H1 (cell line): ENCODE measurements around the gene ASPHD2. TPM values are rescaled to one million over a fixed set of nuclear protein-coding genes. Genes with fewer than 3 reads are reported as not detected.

Experiments used
- CTCF ChIA-PET: fragments of 300-600 bp; sonication (Branson Sonifier 250); formaldehyde crosslinking; loops from one replicate; lab custom pipeline; 2021; ENCODE audit not compliant: partially characterized antibody; lab: Charles Lee
- POLR2A ChIA-PET: fragments of 300-600 bp; sonication (Branson Sonifier 250); formaldehyde crosslinking; loops from one replicate; lab custom pipeline; 2021; ENCODE audit warnings: inconsistent platforms; ENCODE audit not compliant: partially characterized antibody; lab: Charles Lee
- DNase-seq, 2 experiments: peaks; one replicate each; pipeline versions ENCODE4 v3.0.0 to v3.0.0-alpha.2; 2010 to 2022; ENCODE audit warnings: low spot score in 2 of 2, low read depth in 1 of 2, mixed read lengths in 1 of 2
- FAIRE-seq: peaks from 2 replicates; lab custom pipeline; 2011; peaks lifted over from hg19 to GRCh38; lab: Jason Lieb, UNC
- H2AFZ ChIP-seq: 2 replicates; pipeline ENCODE4 v1.8.1; 2012; ENCODE audit warnings: low read length, inconsistent platforms
- H2AK5ac ChIP-seq: 2 replicates; pipeline ENCODE4 v1.6.1; 2013; ENCODE audit warnings: low read depth, low read length
- H2BK120ac ChIP-seq: replicated peaks from 2 replicates; pipeline ENCODE3; 2013; ENCODE audit warnings: low read depth, low read length, inconsistent platforms
- H2BK12ac ChIP-seq: 2 replicates; pipeline ENCODE4 v1.6.1; 2013; ENCODE audit warnings: low read depth, low read length
- H2BK15ac ChIP-seq: 2 replicates; pipeline ENCODE4 v1.6.1; 2013; ENCODE audit warnings: low read length
- H2BK20ac ChIP-seq: 2 replicates; pipeline ENCODE4 v1.6.1; 2013; ENCODE audit warnings: low read length
- H2BK5ac ChIP-seq: 2 replicates; pipeline ENCODE4 v1.6.1; 2013; ENCODE audit warnings: low read depth, low read length
- H3K14ac ChIP-seq: 2 replicates; pipeline ENCODE4 v1.6.1; 2013; ENCODE audit warnings: inconsistent platforms; ENCODE audit not compliant: insufficient read length
- H3K18ac ChIP-seq: 2 replicates; pipeline ENCODE4 v1.6.1; 2013; ENCODE audit warnings: low read length; ENCODE audit errors: extremely low read depth
- H3K23ac ChIP-seq: 2 replicates; pipeline ENCODE4 v1.6.1; 2013; ENCODE audit warnings: inconsistent platforms; ENCODE audit not compliant: insufficient read length
- H3K23me2 ChIP-seq: 2 replicates; pipeline ENCODE4 v1.6.1; 2013; ENCODE audit warnings: low read depth, low read length
- H3K27ac ChIP-seq: 2 replicates; pipeline ENCODE4 v1.6.1; 2011; ENCODE audit warnings: low read depth, low read length, inconsistent platforms
- H3K27me3 ChIP-seq, 4 experiments: replicated peaks in 1 of 4; 1 replicate in 1 of 4; 2 replicates in 3 of 4; pipeline versions ENCODE4 v1.6.1 to v1.8.1; 2011 to 2013; ENCODE audit warnings: low read length in 3 of 4, mild to moderate bottlenecking in 3 of 4, inconsistent platforms in 2 of 4, mixed read lengths in 2 of 4, moderate library complexity in 1 of 4; ENCODE audit not compliant: control insufficient read depth in 3 of 4, insufficient read depth in 3 of 4; ENCODE audit errors: extremely low read depth in 1 of 4
- H3K36me3 ChIP-seq, 4 experiments: 2 replicates each; pipeline versions ENCODE4 v1.6.1 to v1.8.1; 2011 to 2013; ENCODE audit warnings: mild to moderate bottlenecking in 4 of 4, low read length in 3 of 4, moderate library complexity in 2 of 4, control low read depth in 1 of 4, inconsistent platforms in 1 of 4; ENCODE audit not compliant: insufficient read depth in 4 of 4, control insufficient read depth in 2 of 4
- H3K4ac ChIP-seq: replicated peaks from 2 replicates; pipeline ENCODE3; 2013; ENCODE audit warnings: low read length, low read depth, mixed read lengths, inconsistent platforms; ENCODE audit not compliant: insufficient read length
- H3K4me1 ChIP-seq, 4 experiments: replicated peaks in 1 of 4; 1 replicate in 1 of 4; 2 replicates in 3 of 4; pipeline versions ENCODE4 v1.6.1 to v1.8.1; 2011 to 2013; ENCODE audit warnings: low read length in 3 of 4, inconsistent platforms in 2 of 4, mixed read lengths in 1 of 4; ENCODE audit not compliant: insufficient read depth in 4 of 4, control insufficient read depth in 3 of 4
- H3K4me2 ChIP-seq, 2 experiments: 2 replicates each; pipeline versions ENCODE4 v1.6.1 to v1.8.1; 2011 to 2013; ENCODE audit warnings: low read depth in 2 of 2, low read length in 2 of 2, control low read depth in 1 of 2, inconsistent platforms in 1 of 2, mild to moderate bottlenecking in 1 of 2; ENCODE audit not compliant: insufficient read depth in 1 of 2
- H3K4me3 ChIP-seq, 4 experiments: fragments of 200-600, 300-600 bp in 1 of 4; sonication (generic), shearing (Covaris generic), sonication (Bioruptor Twin) in 1 of 4; 2 replicates each; pipeline versions ENCODE4 v1.5.1 to v1.8.1; 2011 to 2016; ENCODE audit warnings: low read length in 4 of 4, low read depth in 3 of 4, control low read depth in 2 of 4, inconsistent platforms in 2 of 4, mild to moderate bottlenecking in 2 of 4, mixed read lengths in 1 of 4, moderate library complexity in 1 of 4; ENCODE audit not compliant: insufficient read depth in 2 of 4; ENCODE audit errors: extremely low read depth in 1 of 4
- H3K56ac ChIP-seq: replicated peaks from 2 replicates; pipeline ENCODE3; 2013; ENCODE audit warnings: low read depth, mild to moderate bottlenecking, mixed read lengths, low read length, inconsistent platforms; ENCODE audit not compliant: insufficient read length
- H3K79me1 ChIP-seq: 2 replicates; pipeline ENCODE4 v1.6.1; 2013; ENCODE audit warnings: low read depth, low read length, control low read depth
- H3K79me2 ChIP-seq, 2 experiments: 2 replicates each; pipeline versions ENCODE4 v1.6.1 to v1.8.1; 2012 to 2013; ENCODE audit warnings: low read length in 2 of 2, mild to moderate bottlenecking in 2 of 2, inconsistent platforms in 1 of 2; ENCODE audit not compliant: insufficient read depth in 2 of 2, control insufficient read depth in 1 of 2
- H3K9ac ChIP-seq, 4 experiments: replicated peaks in 1 of 4; 1 replicate in 1 of 4; 2 replicates in 3 of 4; pipeline versions ENCODE4 v1.6.1 to v1.8.1; 2011 to 2013; ENCODE audit warnings: low read depth in 3 of 4, low read length in 3 of 4, control low read depth in 2 of 4, mild to moderate bottlenecking in 2 of 4, moderate library complexity in 2 of 4, inconsistent platforms in 1 of 4; ENCODE audit errors: extremely low read depth in 1 of 4
- H3K9me3 ChIP-seq, 2 experiments: 2 replicates each; pipeline versions ENCODE4 v1.6.1 to v1.8.1; 2012 to 2013; ENCODE audit warnings: mild to moderate bottlenecking in 2 of 2, moderate library complexity in 2 of 2, control low read depth in 1 of 2, inconsistent platforms in 1 of 2, low read depth in 1 of 2, low read length in 1 of 2, mixed read lengths in 1 of 2; ENCODE audit not compliant: insufficient read depth in 2 of 2
- H4K20me1 ChIP-seq, 2 experiments: replicated peaks in 1 of 2; 2 replicates each; pipeline versions ENCODE3 to v1.8.1; 2011 to 2013; ENCODE audit warnings: inconsistent platforms in 2 of 2, low read length in 2 of 2, mild to moderate bottlenecking in 1 of 2; ENCODE audit not compliant: insufficient read depth in 2 of 2, control insufficient read depth in 1 of 2
- H4K5ac ChIP-seq: 2 replicates; pipeline ENCODE4 v1.6.1; 2013; ENCODE audit warnings: low read length, low read depth, mixed read lengths, inconsistent platforms; ENCODE audit not compliant: insufficient read length
- H4K8ac ChIP-seq: 2 replicates; pipeline ENCODE4 v1.8.0; 2013; ENCODE audit warnings: mild to moderate bottlenecking, moderate library complexity, low read length, inconsistent platforms; ENCODE audit not compliant: insufficient read depth; ENCODE audit errors: extremely low read depth
- H4K91ac ChIP-seq: replicated peaks from 2 replicates; pipeline ENCODE3; 2013; ENCODE audit warnings: low read length, mixed read lengths, inconsistent platforms; ENCODE audit not compliant: insufficient read length
- KDM4A ChIP-seq: IDR thresholded peaks from one replicate; pipeline ENCODE4 v1.7.1; 2012; ENCODE audit warnings: low read depth, mild to moderate bottlenecking, moderate library complexity, low read length, inconsistent platforms; ENCODE audit not compliant: severe bottlenecking
- SRF ChIP-seq: IDR thresholded peaks from 2 replicates; pipeline ENCODE4 v1.6.1; 2011; ENCODE audit warnings: mild to moderate bottlenecking, low read depth, low read length, moderate library complexity
- WGBS, 2 experiments: shearing (Covaris generic) in 1 of 2; methylation state at CpG; one replicate each; pipeline versions ENCODE4 v1.1.6 to v1.1.7; 2013 to 2015; ENCODE audit warnings: low lambda C conversion rate in 2 of 2, mixed read lengths in 2 of 2, inconsistent platforms in 1 of 2, low coverage in 1 of 2, missing lambda C conversion rate in 1 of 2; ENCODE audit not compliant: insufficient replicate concordance in 2 of 2, insufficient coverage in 1 of 2, insufficient read length in 1 of 2; ENCODE audit errors: extremely low coverage in 1 of 2, missing lambda C conversion rate in 1 of 2; 5-methylcytosine and 5-hydroxymethylcytosine counted together
- polyA plus RNA-seq, 7 experiments: library from polyadenylated mRNA; depleted of rRNA in 3 of 7; stranded (reverse) in 5 of 7; unstranded in 2 of 7; fragments of >200 nt in 5 of 7; fragments of 200-250 nt in 2 of 7; gene quantifications; 1 replicate in 5 of 7; 2 replicates in 1 of 7; 4 replicates in 1 of 7; pipeline versions ENCODE4 v1.2.1 to v1.2.3, GENCODE V29; 2011 to 2013; ENCODE audit warnings: missing spikeins in 2 of 7, mixed read lengths in 2 of 7
- total RNA-seq: library from RNA; stranded (reverse); fragmentation: NEBNext Ultra II Directional; extraction: Animal tissue kit (Norgen Biotek cat#: 25700); gene quantifications from 2 replicates; pipeline ENCODE4 v1.2.1, GENCODE V29; 2021

The ASPHD2 gene
- total and polyA plus RNA-seq, 2 of the 8 experiments (the other 6 are each of a cell fraction or from before 2014, with no cell fraction given) = 7.2 to 11.0 TPM

GRCh38 chr22:26395926-26396325, 33.1 kb upstream of the ASPHD2 start:
- Histone ChIP-seq H4K20me1 (no peaks in the 10 kb centered on the region), H3K79me1 (no peaks in the 10 kb centered on the region), H3K9ac (no peak overlapping the region), H3K18ac (no peak overlapping the region), H2AK5ac (no peak overlapping the region), H3K36me3 (no peaks in the 10 kb centered on the region), H2BK15ac (no peak overlapping the region), H4K91ac (no peak overlapping the region), H3K27ac (no peak overlapping the region), H3K9me3 (no peaks in the 10 kb centered on the region), H3K4ac (no peak overlapping the region), H2BK12ac (no peak overlapping the region), H2BK20ac (no peak overlapping the region), H3K56ac (no peak overlapping the region), H2BK120ac (no peak overlapping the region), H3K23me2 (no peaks in the 10 kb centered on the region), H3K27me3 (no peaks in the 10 kb centered on the region), H3K4me2 (no peak overlapping the region), H3K4me1 (no peaks in the 10 kb centered on the region), H3K4me3 (no peak overlapping the region), H3K79me2 (no peaks in the 10 kb centered on the region), H3K23ac (no peak overlapping the region), H2AFZ (no peak overlapping the region), H3K14ac (no peak overlapping the region), H4K5ac (no peak overlapping the region), H4K8ac (no peak overlapping the region), H2BK5ac (no peak overlapping the region)
- FAIRE-seq (no peak), DNase-seq (no peak)
- CTCF ChIA-PET = interaction anchor here (0.8 to 9.3 kb wide), 9 partner anchors 9 to 68 kb away, joined by 4 to 98 read pairs (median 8); no protein-coding TSS in a partner anchor
- POLR2A ChIA-PET = no interaction called here
- 75% methylated on average over 5 of the region's 5 CpGs; no CpG with 5 or more reads in 1 of the 2 experiments for WGBS, 2 experiments
- TF ChIP-seq SRF = peak; percentile 49; the same call in 1 of the 2 replicates
- no peak for TF ChIP-seq KDM4A
